HepG2 (cell line): ENCODE results near the gene PC. TPM values are rescaled to one million over a fixed set of nuclear protein-coding genes. Genes with fewer than 3 reads are reported as not detected.

Experiments used
- ASH2L ChIP-seq: fragments of 300-600, 200-600 bp; sonication (generic); IDR thresholded peaks from 2 replicates; pipeline ENCODE4 v1.7.0; 2017; ENCODE audit warnings: low read depth, mild to moderate bottlenecking, moderate library complexity, mixed read lengths, low read length; ENCODE audit not compliant: insufficient read length
- BHLHE40 ChIP-seq: IDR thresholded peaks from 2 replicates; pipeline ENCODE4 v1.6.1; 2011; ENCODE audit warnings: low read length, improper control_type of control experiment
- CENPX ChIP-seq: sonication (generic); formaldehyde crosslinking; IDR thresholded peaks from 2 replicates; pipeline ENCODE4 v1.9.0; 2021; ENCODE audit warnings: mild to moderate bottlenecking, missing genetic modification reagents, moderate library complexity
- JARID2 ChIP-seq: sonication (generic); formaldehyde crosslinking; IDR thresholded peaks from 2 replicates; pipeline ENCODE4 v1.8.1; 2023; ENCODE audit warnings: missing genetic modification reagents, inconsistent platforms; ENCODE audit not compliant: insufficient replicate concordance
- NFIC ChIP-seq: IDR thresholded peaks from 2 replicates; pipeline ENCODE4 v1.6.1; 2012; ENCODE audit warnings: mild to moderate bottlenecking, low read length, inconsistent platforms
- PCBP2 ChIP-seq: fragments of 200-400 bp; formaldehyde crosslinking; optimal IDR thresholded peaks from 2 replicates; pipeline ENCODE3; 2018; ENCODE audit warnings: low read length, low read depth; ENCODE audit not compliant: poor library complexity, severe bottlenecking
- RFX1 ChIP-seq: fragments of 450-650 bp; IDR thresholded peaks from 2 replicates; pipeline ENCODE4 v1.6.1; 2017
- ZMAT3 ChIP-seq: sonication (generic); formaldehyde crosslinking; conservative IDR thresholded peaks from 2 replicates; pipeline ENCODE4 v1.7.0; 2021; ENCODE audit warnings: missing genetic modification reagents
- ZMYM2 ChIP-seq: sonication (generic); formaldehyde crosslinking; IDR thresholded peaks from 2 replicates; pipeline ENCODE4 v1.8.0; 2022; ENCODE audit warnings: mild to moderate bottlenecking, missing genetic modification reagents
- ZNF737 ChIP-seq: sonication (generic); formaldehyde crosslinking; IDR thresholded peaks from 2 replicates; pipeline ENCODE4 v1.5.0; 2020; ENCODE audit warnings: missing genetic modification reagents, mild to moderate bottlenecking, borderline replicate concordance
- polyA plus RNA-seq, 8 experiments: library from polyadenylated mRNA; depleted of rRNA in 3 of 8; stranded (reverse) in 7 of 8; unstranded in 1 of 8; fragments of >200 nt; fragmentation: Illumina TruSeq in 4 of 8; extraction: Trizol in 4 of 8; gene quantifications; 2 replicates each; pipeline versions ENCODE4 v1.2.1 to v1.2.3, GENCODE V29; 2011 to 2016; ENCODE audit warnings: low read depth in 4 of 8, missing spikeins in 1 of 8, mixed read lengths in 1 of 8; ENCODE audit not compliant: insufficient read depth in 1 of 8
- total RNA-seq, 5 experiments: library from RNA; depleted of rRNA; stranded (reverse); fragments of >200 nt; fragmentation: Illumina TruSeq; extraction: Trizol; gene quantifications; 2 replicates each; pipeline ENCODE4 v1.2.3, GENCODE V29; 2016; ENCODE audit warnings: low read depth in 1 of 5
- TF ChIP-seq, protein P1 (sequence below): sonication (generic); formaldehyde crosslinking; IDR thresholded peaks from 2 replicates; pipeline ENCODE4 v1.5.1; 2020; ENCODE audit warnings: mild to moderate bottlenecking, missing genetic modification reagents, moderate library complexity
- TF ChIP-seq, protein P2 (sequence below), 2 experiments: sonication (generic) in 1 of 2; formaldehyde crosslinking in 1 of 2; IDR thresholded peaks; 2 replicates each; pipeline versions ENCODE4 v1.4.0 to v1.6.1; 2016 to 2020; ENCODE audit warnings: borderline replicate concordance in 1 of 2, low read depth in 1 of 2, mild to moderate bottlenecking in 1 of 2, missing genetic modification reagents in 1 of 2
- TF ChIP-seq, protein P3 (sequence below): IDR thresholded peaks from 2 replicates; pipeline ENCODE4 v1.6.1; 2016; ENCODE audit warnings: control low read depth
- TF ChIP-seq, protein P4 (sequence below): sonication (generic); formaldehyde crosslinking; IDR thresholded peaks from 2 replicates; pipeline ENCODE4 v1.5.0; 2020; ENCODE audit warnings: mild to moderate bottlenecking, missing genetic modification reagents
- TF ChIP-seq, protein P5 (sequence below): sonication (generic); formaldehyde crosslinking; IDR thresholded peaks from 2 replicates; pipeline ENCODE4 v1.5.1; 2020; ENCODE audit warnings: mild to moderate bottlenecking, moderate library complexity, missing genetic modification reagents

The PC gene
- total and polyA plus RNA-seq, 2 of the 13 experiments (the other 11 are each of a cell fraction or from before 2014, with no cell fraction given): 29.0 to 39.0 TPM

DNA sequence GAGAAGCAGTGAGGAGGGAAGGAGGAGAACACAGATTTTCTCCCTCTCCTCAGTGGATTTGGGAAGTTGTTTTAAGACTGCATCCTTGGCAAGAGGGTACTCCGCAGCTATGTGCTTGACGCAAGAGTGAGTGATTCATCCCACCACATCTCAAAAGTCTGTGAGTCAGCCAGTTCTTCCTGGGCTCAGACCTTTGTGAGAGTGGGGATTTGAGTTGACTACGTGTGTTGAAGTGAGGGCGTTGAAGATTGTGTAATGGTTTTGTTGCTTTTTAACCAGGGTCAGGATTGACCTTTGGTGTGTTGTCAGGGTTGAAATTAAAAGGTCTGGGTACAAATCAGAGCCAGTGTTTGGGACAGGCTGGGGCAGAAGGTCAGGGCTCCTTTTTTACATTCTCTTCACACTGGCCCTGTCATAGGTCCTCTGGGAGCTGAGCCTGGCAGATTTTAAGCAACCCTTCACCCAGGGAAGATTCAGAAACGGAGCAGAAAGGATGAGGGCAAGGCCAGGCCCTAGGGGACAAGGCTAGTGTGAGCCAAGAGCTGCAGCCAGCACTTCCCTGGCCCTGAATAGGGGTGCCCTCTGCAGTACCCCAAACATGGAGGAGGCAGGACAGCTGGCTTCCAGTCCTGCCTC lies 12.7 kb upstream of the PC start (continued):
- TF ChIP-seq, protein P1, sequence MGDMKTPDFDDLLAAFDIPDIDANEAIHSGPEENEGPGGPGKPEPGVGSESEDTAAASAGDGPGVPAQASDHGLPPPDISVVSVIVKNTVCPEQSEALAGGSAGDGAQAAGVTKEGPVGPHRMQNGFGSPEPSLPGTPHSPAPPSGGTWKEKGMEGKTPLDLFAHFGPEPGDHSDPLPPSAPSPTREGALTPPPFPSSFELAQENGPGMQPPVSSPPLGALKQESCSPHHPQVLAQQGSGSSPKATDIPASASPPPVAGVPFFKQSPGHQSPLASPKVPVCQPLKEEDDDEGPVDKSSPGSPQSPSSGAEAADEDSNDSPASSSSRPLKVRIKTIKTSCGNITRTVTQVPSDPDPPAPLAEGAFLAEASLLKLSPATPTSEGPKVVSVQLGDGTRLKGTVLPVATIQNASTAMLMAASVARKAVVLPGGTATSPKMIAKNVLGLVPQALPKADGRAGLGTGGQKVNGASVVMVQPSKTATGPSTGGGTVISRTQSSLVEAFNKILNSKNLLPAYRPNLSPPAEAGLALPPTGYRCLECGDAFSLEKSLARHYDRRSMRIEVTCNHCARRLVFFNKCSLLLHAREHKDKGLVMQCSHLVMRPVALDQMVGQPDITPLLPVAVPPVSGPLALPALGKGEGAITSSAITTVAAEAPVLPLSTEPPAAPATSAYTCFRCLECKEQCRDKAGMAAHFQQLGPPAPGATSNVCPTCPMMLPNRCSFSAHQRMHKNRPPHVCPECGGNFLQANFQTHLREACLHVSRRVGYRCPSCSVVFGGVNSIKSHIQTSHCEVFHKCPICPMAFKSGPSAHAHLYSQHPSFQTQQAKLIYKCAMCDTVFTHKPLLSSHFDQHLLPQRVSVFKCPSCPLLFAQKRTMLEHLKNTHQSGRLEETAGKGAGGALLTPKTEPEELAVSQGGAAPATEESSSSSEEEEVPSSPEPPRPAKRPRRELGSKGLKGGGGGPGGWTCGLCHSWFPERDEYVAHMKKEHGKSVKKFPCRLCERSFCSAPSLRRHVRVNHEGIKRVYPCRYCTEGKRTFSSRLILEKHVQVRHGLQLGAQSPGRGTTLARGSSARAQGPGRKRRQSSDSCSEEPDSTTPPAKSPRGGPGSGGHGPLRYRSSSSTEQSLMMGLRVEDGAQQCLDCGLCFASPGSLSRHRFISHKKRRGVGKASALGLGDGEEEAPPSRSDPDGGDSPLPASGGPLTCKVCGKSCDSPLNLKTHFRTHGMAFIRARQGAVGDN (CRISPR knock-in tag): peak; percentile 64
- TF ChIP-seq RFX1 (no peak), PCBP2 (no peak), ZNF737 (CRISPR knock-in tag) (no peak), ZMAT3 (CRISPR knock-in tag) (0 out of 2 replicates have a peak, but pooled peaks have one; percentile 16), NFIC (no peak), ZMYM2 (CRISPR knock-in tag) (peak; percentile 69; the same call in 1 of the 2 replicates), ASH2L (peak; percentile 29), BHLHE40 (no peak), CENPX (CRISPR knock-in tag) (no peak), JARID2 (CRISPR knock-in tag) (no peak)
- TF ChIP-seq, protein P2, sequence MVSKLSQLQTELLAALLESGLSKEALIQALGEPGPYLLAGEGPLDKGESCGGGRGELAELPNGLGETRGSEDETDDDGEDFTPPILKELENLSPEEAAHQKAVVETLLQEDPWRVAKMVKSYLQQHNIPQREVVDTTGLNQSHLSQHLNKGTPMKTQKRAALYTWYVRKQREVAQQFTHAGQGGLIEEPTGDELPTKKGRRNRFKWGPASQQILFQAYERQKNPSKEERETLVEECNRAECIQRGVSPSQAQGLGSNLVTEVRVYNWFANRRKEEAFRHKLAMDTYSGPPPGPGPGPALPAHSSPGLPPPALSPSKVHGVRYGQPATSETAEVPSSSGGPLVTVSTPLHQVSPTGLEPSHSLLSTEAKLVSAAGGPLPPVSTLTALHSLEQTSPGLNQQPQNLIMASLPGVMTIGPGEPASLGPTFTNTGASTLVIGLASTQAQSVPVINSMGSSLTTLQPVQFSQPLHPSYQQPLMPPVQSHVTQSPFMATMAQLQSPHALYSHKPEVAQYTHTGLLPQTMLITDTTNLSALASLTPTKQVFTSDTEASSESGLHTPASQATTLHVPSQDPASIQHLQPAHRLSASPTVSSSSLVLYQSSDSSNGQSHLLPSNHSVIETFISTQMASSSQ (IDR thresholded peaks at IDR 0.05; ENCODE audit: low read depth): peak; percentile 92
- TF ChIP-seq, protein P2 (CRISPR knock-in tag; IDR thresholded peaks at IDR 0.05; ENCODE audit: borderline replicate concordance): peak; percentile 97
- TF ChIP-seq, protein P3, sequence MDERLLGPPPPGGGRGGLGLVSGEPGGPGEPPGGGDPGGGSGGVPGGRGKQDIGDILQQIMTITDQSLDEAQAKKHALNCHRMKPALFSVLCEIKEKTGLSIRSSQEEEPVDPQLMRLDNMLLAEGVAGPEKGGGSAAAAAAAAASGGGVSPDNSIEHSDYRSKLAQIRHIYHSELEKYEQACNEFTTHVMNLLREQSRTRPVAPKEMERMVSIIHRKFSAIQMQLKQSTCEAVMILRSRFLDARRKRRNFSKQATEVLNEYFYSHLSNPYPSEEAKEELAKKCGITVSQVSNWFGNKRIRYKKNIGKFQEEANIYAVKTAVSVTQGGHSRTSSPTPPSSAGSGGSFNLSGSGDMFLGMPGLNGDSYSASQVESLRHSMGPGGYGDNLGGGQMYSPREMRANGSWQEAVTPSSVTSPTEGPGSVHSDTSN (CRISPR knock-in tag): 0 out of 2 replicates have a peak, but pooled peaks have one; percentile 24
- TF ChIP-seq, protein P4, sequence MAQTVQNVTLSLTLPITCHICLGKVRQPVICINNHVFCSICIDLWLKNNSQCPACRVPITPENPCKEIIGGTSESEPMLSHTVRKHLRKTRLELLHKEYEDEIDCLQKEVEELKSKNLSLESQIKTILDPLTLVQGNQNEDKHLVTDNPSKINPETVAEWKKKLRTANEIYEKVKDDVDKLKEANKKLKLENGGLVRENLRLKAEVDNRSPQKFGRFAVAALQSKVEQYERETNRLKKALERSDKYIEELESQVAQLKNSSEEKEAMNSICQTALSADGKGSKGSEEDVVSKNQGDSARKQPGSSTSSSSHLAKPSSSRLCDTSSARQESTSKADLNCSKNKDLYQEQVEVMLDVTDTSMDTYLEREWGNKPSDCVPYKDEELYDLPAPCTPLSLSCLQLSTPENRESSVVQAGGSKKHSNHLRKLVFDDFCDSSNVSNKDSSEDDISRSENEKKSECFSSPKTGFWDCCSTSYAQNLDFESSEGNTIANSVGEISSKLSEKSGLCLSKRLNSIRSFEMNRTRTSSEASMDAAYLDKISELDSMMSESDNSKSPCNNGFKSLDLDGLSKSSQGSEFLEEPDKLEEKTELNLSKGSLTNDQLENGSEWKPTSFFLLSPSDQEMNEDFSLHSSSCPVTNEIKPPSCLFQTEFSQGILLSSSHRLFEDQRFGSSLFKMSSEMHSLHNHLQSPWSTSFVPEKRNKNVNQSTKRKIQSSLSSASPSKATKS (CRISPR knock-in tag): no peak
- TF ChIP-seq, protein P5, sequence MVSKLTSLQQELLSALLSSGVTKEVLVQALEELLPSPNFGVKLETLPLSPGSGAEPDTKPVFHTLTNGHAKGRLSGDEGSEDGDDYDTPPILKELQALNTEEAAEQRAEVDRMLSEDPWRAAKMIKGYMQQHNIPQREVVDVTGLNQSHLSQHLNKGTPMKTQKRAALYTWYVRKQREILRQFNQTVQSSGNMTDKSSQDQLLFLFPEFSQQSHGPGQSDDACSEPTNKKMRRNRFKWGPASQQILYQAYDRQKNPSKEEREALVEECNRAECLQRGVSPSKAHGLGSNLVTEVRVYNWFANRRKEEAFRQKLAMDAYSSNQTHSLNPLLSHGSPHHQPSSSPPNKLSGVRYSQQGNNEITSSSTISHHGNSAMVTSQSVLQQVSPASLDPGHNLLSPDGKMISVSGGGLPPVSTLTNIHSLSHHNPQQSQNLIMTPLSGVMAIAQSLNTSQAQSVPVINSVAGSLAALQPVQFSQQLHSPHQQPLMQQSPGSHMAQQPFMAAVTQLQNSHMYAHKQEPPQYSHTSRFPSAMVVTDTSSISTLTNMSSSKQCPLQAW (CRISPR knock-in tag): peak; percentile 99
